Stimulated activated CD8-positive, alpha-beta memory T cell treated with anti-CD3 and anti-CD28 coated beads, Interleukin-7, amount 100 ng/mL, for 48 hours (primary cell): Measurements from ENCODE around the gene PPP1R18.

Source experiments
- DNase-seq, 2 donors: peaks; one replicate each; pipeline ENCODE4 v3.0.0-alpha.2; 2020; ENCODE audit warnings: low read depth in 1 of 2; ENCODE audit errors: extremely low read depth in 1 of 2

The PPP1R18 gene

DNA sequence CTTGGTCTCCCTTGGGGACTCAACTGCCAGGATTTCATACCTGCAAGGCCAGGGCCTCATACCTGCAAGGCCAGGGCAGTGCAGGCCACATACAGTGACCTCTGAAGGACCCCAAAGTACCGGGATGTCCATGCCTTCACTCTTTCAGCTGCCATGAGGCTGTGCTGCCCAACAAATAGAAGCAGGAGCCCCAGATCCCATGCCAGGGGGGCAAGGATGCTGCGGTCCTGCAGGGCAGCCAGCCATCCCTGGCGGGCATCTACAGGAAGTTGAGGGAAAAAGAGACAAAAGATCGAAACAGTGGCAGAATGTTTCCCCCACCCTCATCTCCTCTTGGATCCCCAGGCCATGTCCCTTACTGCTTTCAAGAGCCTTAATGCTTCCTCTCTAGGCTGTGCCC is 3.5 kb upstream of the PPP1R18 start:
- DNase-seq, result no peak

DNA sequence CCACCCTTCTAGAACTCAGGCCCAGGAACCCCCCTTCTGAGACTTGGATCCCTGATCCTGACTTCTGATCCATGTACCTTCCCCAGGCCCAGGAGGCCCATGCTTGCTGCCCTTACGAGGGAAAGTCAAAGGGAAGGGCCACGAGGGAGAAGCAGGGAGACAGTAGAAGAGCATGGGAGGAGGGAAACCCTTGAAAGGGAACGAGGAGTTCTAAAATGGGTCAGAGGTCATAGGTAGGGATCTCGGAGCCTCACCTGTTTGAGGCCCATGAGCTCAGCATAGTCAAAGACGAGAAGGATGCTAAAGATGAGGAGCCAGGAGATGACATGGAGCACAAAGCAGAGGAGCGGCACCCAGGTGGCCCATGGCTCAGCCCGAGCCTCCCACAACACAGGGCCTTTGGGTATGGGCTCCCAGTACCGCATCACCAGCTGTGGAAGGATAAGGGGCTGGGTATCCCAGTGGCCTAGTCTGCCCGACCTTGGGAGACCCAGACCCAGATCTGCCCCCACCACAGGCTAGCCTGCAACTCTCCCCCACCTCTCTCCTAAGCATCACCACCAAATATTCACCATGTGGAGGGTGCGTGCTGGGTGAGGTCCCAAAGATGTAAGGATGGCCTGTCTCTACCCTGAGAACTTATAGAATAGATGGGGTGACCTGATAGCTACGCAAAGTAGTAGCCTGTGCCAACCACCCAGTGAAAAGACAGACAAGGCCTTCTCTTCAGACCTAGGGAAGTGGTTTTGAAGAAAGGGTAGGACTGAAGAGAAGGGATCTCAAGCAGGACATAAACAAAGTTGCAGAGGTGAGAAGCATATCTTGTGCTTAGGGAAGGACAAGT is 2.8 kb upstream of the PPP1R18 start:
- no peak for DNase-seq

- DNase-seq, result no peak
Measured at GRCh38 chr6:30688569-30688968, 2.1 kb upstream of the PPP1R18 start.

GRCh38 chr6:30687659-30688431 is 1.4 kb upstream of the PPP1R18 start:
- no peak for DNase-seq

DNA sequence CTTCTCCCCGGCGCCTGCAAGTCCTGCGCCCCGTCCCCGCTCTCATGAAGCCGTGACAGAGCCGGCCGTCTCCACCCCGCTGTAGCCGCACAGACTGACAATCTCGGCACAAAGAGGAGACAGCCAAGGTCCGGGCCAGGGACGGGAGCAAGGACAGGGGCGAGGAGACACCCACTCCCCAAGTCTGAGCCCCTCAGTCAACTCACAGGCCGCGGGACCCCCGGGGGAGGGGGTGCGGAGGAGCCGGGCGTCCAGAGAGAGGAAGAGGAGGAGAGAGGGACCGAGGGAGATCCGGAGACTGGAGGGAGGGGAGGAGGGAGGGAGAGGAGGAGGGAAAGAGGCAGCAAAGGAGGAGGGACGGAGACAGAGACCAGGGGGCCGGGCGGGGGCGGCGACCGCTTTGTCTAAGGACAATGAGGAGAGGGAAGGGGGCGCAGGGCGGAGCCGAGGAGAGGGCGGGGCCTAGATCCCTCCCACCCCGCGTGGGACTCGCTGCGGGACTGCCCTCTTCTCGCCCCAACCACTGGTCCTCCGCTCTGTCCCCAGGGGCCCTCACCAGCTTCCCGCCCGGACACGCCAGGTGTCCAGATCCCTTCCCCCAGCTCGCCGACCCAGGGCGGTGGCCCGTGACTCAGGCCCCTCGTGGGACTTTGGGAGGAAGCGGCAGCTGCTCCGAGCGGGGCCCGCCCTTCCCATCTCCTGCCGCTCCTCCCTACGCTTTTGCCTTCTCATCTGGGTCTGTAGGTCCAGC is 638 bp upstream of the PPP1R18 start:
- DNase-seq, result peak; percentile 78 to 90

DNA sequence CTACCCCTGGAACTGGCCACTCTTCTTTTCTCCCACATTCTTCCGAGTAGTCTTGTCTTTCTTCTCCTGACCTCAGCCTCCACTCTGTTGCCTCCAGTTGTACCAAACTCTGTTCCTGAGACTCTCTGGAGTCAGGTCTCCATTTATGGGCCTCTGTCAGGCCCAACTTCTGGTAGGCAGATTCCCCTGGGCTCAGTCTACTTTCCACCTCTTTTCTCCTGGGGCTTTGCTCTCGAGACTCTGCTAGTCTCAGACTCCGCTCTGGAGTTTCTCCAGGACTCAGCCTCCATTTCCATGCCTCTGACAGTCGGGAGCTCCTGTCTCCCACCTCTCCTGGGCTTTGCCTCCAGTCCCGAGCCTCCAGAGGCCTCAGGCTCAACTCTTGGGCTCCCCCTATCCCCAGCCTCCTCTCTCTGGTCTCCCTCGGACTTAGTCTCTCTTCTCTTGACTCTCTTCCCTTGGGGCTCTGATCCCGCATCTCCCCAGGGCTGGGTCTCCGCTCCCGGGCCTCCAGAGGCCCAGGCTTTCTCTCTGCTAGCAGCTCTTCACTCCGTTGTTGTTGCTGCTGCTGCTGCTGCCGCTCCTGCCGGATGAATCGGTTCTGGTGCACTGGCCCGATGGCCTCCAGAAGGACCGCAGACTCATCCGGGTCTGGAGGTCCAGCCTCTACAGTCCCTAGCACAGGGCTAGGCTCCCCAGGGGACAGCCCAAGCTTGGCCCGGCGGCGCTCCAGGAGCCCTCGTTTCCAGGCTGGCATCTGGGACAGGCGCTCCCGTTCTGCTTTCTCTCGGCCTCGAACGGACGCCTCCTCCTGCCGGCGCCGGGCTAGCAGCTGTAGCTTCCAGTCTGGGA is 1.1 kb downstream of the PPP1R18 start:
- DNase-seq, result no peak

- peak in 1 of 2 donors; percentile 48 for DNase-seq
Measured at GRCh38 chr6:30684386-30685156, 1.9 kb downstream of the PPP1R18 start.

DNA sequence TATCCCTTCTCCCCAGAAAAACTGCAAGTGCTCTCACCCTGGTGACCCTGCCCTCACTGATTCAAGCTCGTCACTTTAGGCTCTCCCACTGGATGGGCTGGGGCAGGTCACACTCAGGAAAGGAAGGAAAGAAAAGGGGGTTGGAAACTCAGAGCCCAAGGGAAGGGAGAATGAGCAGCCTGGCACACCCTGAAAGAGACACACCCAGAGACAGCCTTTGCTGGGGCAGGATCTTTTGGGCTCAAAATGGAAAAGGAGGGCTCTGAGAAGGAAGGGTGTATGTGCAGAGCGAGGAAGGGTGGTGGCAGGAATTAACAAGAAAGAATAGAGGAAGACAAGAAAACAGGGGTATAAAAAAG is 2.5 kb downstream of the PPP1R18 start:
- DNase-seq, result no peak

- no peak for DNase-seq
Measured at GRCh38 chr6:30683183-30683979, 3.1 kb downstream of the PPP1R18 start.

DNA sequence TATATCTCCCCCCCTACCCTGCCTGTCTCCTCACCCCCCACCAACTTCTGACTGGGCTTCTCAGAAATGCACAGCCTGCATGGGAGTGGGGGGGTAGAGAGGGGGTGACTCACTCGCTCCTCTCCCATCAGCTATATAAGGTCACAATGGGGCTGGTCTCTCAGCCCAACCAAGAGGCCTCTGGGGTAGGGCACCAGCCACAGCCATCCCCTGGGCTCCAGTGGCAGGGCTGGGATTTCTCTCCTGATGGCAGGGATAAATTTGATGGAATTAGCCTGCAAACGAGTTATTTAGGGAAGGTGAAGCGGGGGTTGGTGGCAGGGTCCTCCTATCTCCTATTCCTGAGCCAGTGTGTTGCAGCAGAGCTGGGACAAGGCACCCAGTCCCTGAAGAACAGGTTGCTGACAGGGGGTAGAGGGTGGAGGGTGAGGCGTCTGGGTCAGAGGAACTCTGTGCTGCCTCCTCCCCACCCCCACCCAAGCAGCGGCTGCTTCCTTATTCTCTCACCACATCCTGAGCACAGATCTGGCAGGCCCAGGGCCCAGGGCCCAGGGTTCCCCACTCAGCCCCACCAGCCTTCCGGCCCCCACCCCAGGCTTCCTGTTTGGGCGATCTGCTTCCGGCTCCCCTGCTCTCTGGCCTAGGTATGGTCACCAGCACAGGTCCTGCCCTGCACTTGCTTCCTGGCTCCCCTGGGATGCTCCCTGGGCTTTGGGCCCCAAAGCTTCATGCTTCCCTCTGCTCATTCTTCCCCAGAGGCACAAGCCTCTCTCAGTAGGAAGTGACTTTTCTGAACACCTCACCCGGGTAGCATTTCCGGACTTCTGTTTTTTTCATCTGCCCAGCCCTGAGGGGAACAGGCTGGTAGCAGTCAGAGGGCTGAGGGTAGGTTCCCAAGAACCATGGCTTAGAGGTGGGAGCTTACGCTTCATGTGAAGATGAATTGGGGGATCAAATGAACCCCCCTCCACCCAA is 4.0 kb downstream of the PPP1R18 start:
- peak; percentile 83 to 85 for DNase-seq

DNA sequence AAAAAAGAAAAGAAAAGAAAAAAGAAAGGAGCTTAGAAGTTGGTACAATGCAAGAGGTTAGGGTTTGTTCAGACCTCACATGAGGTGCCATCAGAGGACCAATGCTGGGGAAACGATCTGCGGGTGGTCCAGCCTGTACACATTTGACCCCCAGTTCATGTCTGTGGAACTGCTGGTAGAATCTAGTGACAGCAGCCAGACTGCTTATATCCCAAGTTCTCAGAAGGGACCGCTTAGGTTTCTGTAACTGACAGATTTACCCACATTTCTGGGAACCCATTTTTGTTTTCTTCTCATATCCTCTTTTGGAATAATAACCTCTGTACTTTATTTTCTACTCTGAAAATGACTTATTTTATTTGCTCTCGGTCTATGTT is 4.7 kb downstream of the PPP1R18 start:
- DNase-seq, result no peak

- DNase-seq, result no peak
Measured at GRCh38 chr6:30679765-30680535, 6.5 kb downstream of the PPP1R18 start.

- peak; percentile 78 to 85 for DNase-seq
Measured at GRCh38 chr6:30678964-30679726, 7.3 kb downstream of the PPP1R18 start.

- no peak for DNase-seq
Measured at GRCh38 chr6:30676660-30677285, 9.7 kb downstream of the PPP1R18 start.

- peak; percentile 77 to 89 for DNase-seq
Measured at GRCh38 chr6:30672445-30673253, 13.8 kb downstream of the PPP1R18 start, which contains the start of gene DHX16. DHX16 (minus strand) TSS chr6:30673006; CDS start chr6:30672841, 165 bp downstream.
